Stimulated activated CD8-positive, alpha-beta memory T cell treated with anti-CD3 and anti-CD28 coated beads, Interleukin-15, amount 100 ng/mL, for 48 hours (primary cell): ENCODE results near the gene SPAG17.

Experiments used
- DNase-seq, 2 donors: peaks; one replicate each; pipeline ENCODE4 v3.0.0-alpha.2; 2020; ENCODE audit warnings: low read depth in 2 of 2

Gene SPAG17

GRCh38 chr1:118077331-118078045 is 107.5 kb downstream of the SPAG17 start:
- no peak for DNase-seq

GRCh38 chr1:118075116-118075515 is 109.9 kb downstream of the SPAG17 start:
- DNase-seq = no peak

- DNase-seq = no peak
Measured at GRCh38 chr1:118073648-118074435, 111.2 kb downstream of the SPAG17 start.

GRCh38 chr1:118049981-118050380 is 135.0 kb downstream of the SPAG17 start:
- no peak for DNase-seq

GRCh38 chr1:118047650-118048224 is 137.3 kb downstream of the SPAG17 start:
- DNase-seq = no peak

GRCh38 chr1:118047006-118047649 is 137.9 kb downstream of the SPAG17 start:
- DNase-seq = no peak

- no peak for DNase-seq
Measured at GRCh38 chr1:118043624-118044023, 141.4 kb downstream of the SPAG17 start.

- DNase-seq = no peak
Measured at GRCh38 chr1:118042501-118042900, 142.5 kb downstream of the SPAG17 start.

- no peak for DNase-seq
Measured at GRCh38 chr1:118039170-118039569, 145.9 kb downstream of the SPAG17 start.

GRCh38 chr1:118032883-118033282 is 152.1 kb downstream of the SPAG17 start:
- DNase-seq = no peak

GRCh38 chr1:118028267-118028666 is 156.8 kb downstream of the SPAG17 start:
- no peak for DNase-seq

- no peak for DNase-seq
Measured at GRCh38 chr1:118023199-118023598, 161.8 kb downstream of the SPAG17 start.

- no peak for DNase-seq
Measured at GRCh38 chr1:118021668-118022067, 163.4 kb downstream of the SPAG17 start.

GRCh38 chr1:118018060-118018459 is 167.0 kb downstream of the SPAG17 start:
- no peak for DNase-seq

GRCh38 chr1:118013938-118014337 is 171.1 kb downstream of the SPAG17 start:
- no peak for DNase-seq

- DNase-seq = no peak
Measured at GRCh38 chr1:118013336-118013735, 171.7 kb downstream of the SPAG17 start.

GRCh38 chr1:118012515-118013124 is 172.4 kb downstream of the SPAG17 start:
- no peak for DNase-seq

- DNase-seq = no peak
Measured at GRCh38 chr1:118008011-118008410, 177.0 kb downstream of the SPAG17 start.

- DNase-seq = no peak
Measured at GRCh38 chr1:118007391-118007790, 177.6 kb downstream of the SPAG17 start.

- DNase-seq = no peak
Measured at GRCh38 chr1:118004312-118004711, 180.7 kb downstream of the SPAG17 start.

GRCh38 chr1:117985973-117986372 is 199.1 kb downstream of the SPAG17 start:
- no peak for DNase-seq

- no peak for DNase-seq
Measured at GRCh38 chr1:117985239-117985638, 199.8 kb downstream of the SPAG17 start.
